Type B pancreatic cell (in vitro differentiated cells): ENCODE results near the gene CCDC171. TPM values are rescaled to one million over a fixed set of nuclear protein-coding genes. Genes with fewer than 3 reads are reported as not detected.

Source experiments
- DNase-seq: peaks from one replicate; pipeline ENCODE4 v3.0.0; 2021; ENCODE audit warnings: mixed read lengths; ENCODE audit not compliant: unreplicated experiment; ENCODE audit errors: extremely low spot score
- H3K27ac Mint-ChIP-seq: 2 replicates; pipeline ENCODE4 v1.8.0; 2021; ENCODE audit warnings: mild to moderate bottlenecking, mixed read lengths
- H3K27me3 Mint-ChIP-seq: 2 replicates; pipeline ENCODE4 v1.8.0; 2021; ENCODE audit warnings: mixed read lengths
- H3K36me3 Mint-ChIP-seq: 2 replicates; pipeline ENCODE4 v1.8.0; 2021; ENCODE audit warnings: mixed read lengths
- H3K4me1 Mint-ChIP-seq: one replicate; pipeline ENCODE4 v1.8.0; 2021; ENCODE audit warnings: mixed read lengths; ENCODE audit not compliant: unreplicated experiment
- H3K4me3 Mint-ChIP-seq: 2 replicates; pipeline ENCODE4 v1.8.0; 2021; ENCODE audit warnings: mild to moderate bottlenecking, mixed read lengths
- H3K9me3 Mint-ChIP-seq: 2 replicates; pipeline ENCODE4 v1.8.0; 2021; ENCODE audit warnings: mixed read lengths
- CTCF ChIP-seq: fragments of 200-600 bp; sonication (generic); conservative IDR thresholded peaks from 2 replicates; pipeline ENCODE4 v1.5.0; 2021; ENCODE audit warnings: antibody characterized with exemption, mild to moderate bottlenecking
- total RNA-seq: library from RNA; stranded (reverse); gene quantifications from 2 replicates; pipeline ENCODE4 v1.2.1, GENCODE V29; 2021; ENCODE audit warnings: low replicate concordance

The CCDC171 gene
- total RNA-seq, 1 donor from 2014 or later, result 7.4 TPM

- no peak overlapping the region for H3K4me3 Mint-ChIP-seq
- no peaks in the 10 kb centered on the region for H3K36me3 Mint-ChIP-seq
- no peak overlapping the region for H3K27ac Mint-ChIP-seq
- no peaks in the 10 kb centered on the region for H3K9me3 Mint-ChIP-seq
- H3K4me1 Mint-ChIP-seq, result no peaks in the 10 kb centered on the region
- DNase-seq, result no peak
- H3K27me3 Mint-ChIP-seq, result no peaks in the 10 kb centered on the region
- no peak for TF ChIP-seq CTCF
Measured at GRCh38 chr9:15635752-15636151, 82.9 kb downstream of the CCDC171 start.

- no peaks in the 10 kb centered on the region for H3K4me1 Mint-ChIP-seq
- no peaks in the 10 kb centered on the region for H3K27me3 Mint-ChIP-seq
- H3K36me3 Mint-ChIP-seq, result no peaks in the 10 kb centered on the region
- no peak for TF ChIP-seq CTCF
- H3K9me3 Mint-ChIP-seq, result no peaks in the 10 kb centered on the region
- no peak overlapping the region for H3K4me3 Mint-ChIP-seq
- DNase-seq, result no peak
- H3K27ac Mint-ChIP-seq, result no peak overlapping the region
Measured at GRCh38 chr9:15640121-15640520, 87.3 kb downstream of the CCDC171 start.

- H3K4me3 Mint-ChIP-seq, result no peak overlapping the region
- no peak for TF ChIP-seq CTCF
- no peaks in the 10 kb centered on the region for H3K36me3 Mint-ChIP-seq
- no peak overlapping the region for H3K27ac Mint-ChIP-seq
- no peaks in the 10 kb centered on the region for H3K4me1 Mint-ChIP-seq
- H3K9me3 Mint-ChIP-seq, result no peaks in the 10 kb centered on the region
- no peak for DNase-seq
- H3K27me3 Mint-ChIP-seq, result no peaks in the 10 kb centered on the region
Measured at GRCh38 chr9:15641291-15641690, 88.4 kb downstream of the CCDC171 start.

- H3K4me3 Mint-ChIP-seq, result no peak overlapping the region
- no peaks in the 10 kb centered on the region for H3K4me1 Mint-ChIP-seq
- no peak overlapping the region for H3K27ac Mint-ChIP-seq
- no peaks in the 10 kb centered on the region for H3K27me3 Mint-ChIP-seq
- H3K9me3 Mint-ChIP-seq, result no peaks in the 10 kb centered on the region
- no peak for DNase-seq
- no peaks in the 10 kb centered on the region for H3K36me3 Mint-ChIP-seq
- TF ChIP-seq CTCF, result peak; percentile 79
Measured at GRCh38 chr9:15642369-15642962, 89.6 kb downstream of the CCDC171 start.

- DNase-seq, result no peak
- TF ChIP-seq CTCF, result no peak
Measured at GRCh38 chr9:15670246-15670645, 117.4 kb downstream of the CCDC171 start.

GRCh38 chr9:15670894-15671293 is 118.1 kb downstream of the CCDC171 start:
- no peak overlapping the region for H3K4me3 Mint-ChIP-seq
- H3K36me3 Mint-ChIP-seq, result peaks cover 8% of the 10 kb centered on the region
- TF ChIP-seq CTCF, result no peak
- no peaks in the 10 kb centered on the region for H3K27me3 Mint-ChIP-seq
- DNase-seq, result no peak
- no peaks in the 10 kb centered on the region for H3K4me1 Mint-ChIP-seq
- peaks cover under 1% of the 10 kb centered on the region for H3K9me3 Mint-ChIP-seq
- H3K27ac Mint-ChIP-seq, result no peak overlapping the region

More at GRCh38 chr9:15670246-15670645, 117.4 kb downstream of the CCDC171 start:
- Mint-ChIP-seq H3K4me1 (no peaks in the 10 kb centered on the region), H3K27me3 (no peaks in the 10 kb centered on the region), H3K36me3 (peaks cover 8% of the 10 kb centered on the region), H3K9me3 (no peaks in the 10 kb centered on the region), H3K27ac (no peak overlapping the region), H3K4me3 (no peak overlapping the region)
